GM12872 (cell line): ENCODE measurements around the gene VPS35L.

Source experiments
- CTCF ChIP-seq: IDR thresholded peaks from 3 replicates; pipeline ENCODE4 v1.5.1; 2011; ENCODE audit warnings: low read depth, mild to moderate bottlenecking, low read length, moderate library complexity; ENCODE audit not compliant: insufficient read depth

The VPS35L gene

GRCh38 chr16:19618876-19619275 lies 63.4 kb downstream of the VPS35L start:
- no peak for TF ChIP-seq CTCF

GRCh38 chr16:19621445-19621844 lies 65.9 kb downstream of the VPS35L start:
- no peak for TF ChIP-seq CTCF

- no peak for TF ChIP-seq CTCF
These were observed 69.5 kb downstream of the VPS35L start for GRCh38 chr16:19625039-19625438.

- TF ChIP-seq CTCF, result no peak
These were observed 81.1 kb downstream of the VPS35L start for GRCh38 chr16:19636436-19637267.

GRCh38 chr16:19639986-19640421 lies 84.5 kb downstream of the VPS35L start:
- TF ChIP-seq CTCF, result no peak

- no peak for TF ChIP-seq CTCF
These were observed 87.0 kb downstream of the VPS35L start for GRCh38 chr16:19642501-19642900.

GRCh38 chr16:19644877-19645276 lies 89.4 kb downstream of the VPS35L start:
- TF ChIP-seq CTCF, result no peak
